ENCODE results near the gene AP3B1. TPM values are rescaled to one million over a fixed set of nuclear protein-coding genes. Genes with fewer than 3 reads are reported as not detected.

Gene AP3B1
- total RNA-seq, 4 donors from 2014 or later = 33.8 to 38.6 (median 36.0) TPM

DNA sequence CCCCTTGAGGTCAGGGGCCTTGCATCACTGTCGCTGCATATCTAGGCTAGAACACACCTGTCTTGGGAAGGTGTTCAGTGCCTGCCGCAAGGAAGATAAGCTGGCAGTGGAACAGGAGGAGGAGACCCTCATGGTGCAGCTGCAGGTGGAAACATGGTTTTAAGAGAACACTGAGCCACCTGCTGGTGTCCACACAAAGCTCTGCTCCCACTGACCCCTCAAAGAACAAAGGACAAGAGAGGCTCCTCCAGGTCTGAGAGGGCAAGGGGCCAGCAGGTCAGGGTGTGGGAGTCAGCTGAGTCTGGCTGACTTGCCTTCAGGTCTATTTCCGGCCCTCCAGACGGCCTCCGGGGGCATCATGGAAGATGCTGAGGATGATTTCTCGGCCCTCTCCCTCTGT, 308.2 kb downstream of the AP3B1 start:
- Histone ChIP-seq H3K4me1 (no peaks in the 10 kb centered on the region), H3K27ac (no peak overlapping the region), H3K4me3 (no peak overlapping the region), H3K9me3 (no peaks in the 10 kb centered on the region), H3K27me3 (no peaks in the 10 kb centered on the region), H3K36me3 (peaks cover 0 to 13% of the 10 kb centered on the region in 2 donors)
- ATAC-seq = no peak
- WGBS, 2 donors (ENCODE audit: low coverage in 1 of 2) = 79% methylated on average over 5 of the region's 6 CpGs; no CpG with 5 or more reads in 1 of the 2 donors
- TF ChIP-seq, protein P1, sequence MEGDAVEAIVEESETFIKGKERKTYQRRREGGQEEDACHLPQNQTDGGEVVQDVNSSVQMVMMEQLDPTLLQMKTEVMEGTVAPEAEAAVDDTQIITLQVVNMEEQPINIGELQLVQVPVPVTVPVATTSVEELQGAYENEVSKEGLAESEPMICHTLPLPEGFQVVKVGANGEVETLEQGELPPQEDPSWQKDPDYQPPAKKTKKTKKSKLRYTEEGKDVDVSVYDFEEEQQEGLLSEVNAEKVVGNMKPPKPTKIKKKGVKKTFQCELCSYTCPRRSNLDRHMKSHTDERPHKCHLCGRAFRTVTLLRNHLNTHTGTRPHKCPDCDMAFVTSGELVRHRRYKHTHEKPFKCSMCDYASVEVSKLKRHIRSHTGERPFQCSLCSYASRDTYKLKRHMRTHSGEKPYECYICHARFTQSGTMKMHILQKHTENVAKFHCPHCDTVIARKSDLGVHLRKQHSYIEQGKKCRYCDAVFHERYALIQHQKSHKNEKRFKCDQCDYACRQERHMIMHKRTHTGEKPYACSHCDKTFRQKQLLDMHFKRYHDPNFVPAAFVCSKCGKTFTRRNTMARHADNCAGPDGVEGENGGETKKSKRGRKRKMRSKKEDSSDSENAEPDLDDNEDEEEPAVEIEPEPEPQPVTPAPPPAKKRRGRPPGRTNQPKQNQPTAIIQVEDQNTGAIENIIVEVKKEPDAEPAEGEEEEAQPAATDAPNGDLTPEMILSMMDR (IDR thresholded peaks at IDR 0.05) = no peak
- no peak for TF ChIP-seq POLR2A (IDR thresholded peaks at IDR 0.05)
- no peak for TF ChIP-seq EP300 (IDR thresholded peaks at IDR 0.05)
- no peak for TF ChIP-seq POLR2AphosphoS5 (IDR thresholded peaks at IDR 0.05)

DNA sequence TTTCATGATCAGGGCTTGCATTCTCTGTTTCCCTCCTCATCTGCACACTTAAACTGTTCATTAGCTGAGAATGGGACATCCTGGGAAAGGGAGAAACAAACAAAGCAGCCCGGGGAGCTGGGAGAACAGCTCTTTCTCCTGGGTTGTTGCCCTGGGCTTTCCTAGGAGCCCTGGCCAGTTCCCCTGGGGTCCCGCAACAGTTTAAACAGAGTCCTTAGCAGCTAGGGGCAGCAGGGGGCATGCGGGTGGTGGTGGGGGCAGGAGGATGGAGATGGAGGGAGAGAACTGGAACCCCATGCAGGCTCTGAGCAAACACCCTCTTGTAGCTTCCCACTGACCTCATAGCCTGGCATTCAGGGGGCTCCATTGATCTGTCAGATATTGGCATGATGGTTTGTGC, 309.3 kb downstream of the AP3B1 start:
- WGBS, 2 donors (ENCODE audit: low coverage in 1 of 2) = 50% methylated on average over 1 of the region's 3 CpGs; no CpG with 5 or more reads in 1 of the 2 donors
- H3K27ac ChIP-seq = no peak overlapping the region
- no peaks in the 10 kb centered on the region for H3K9me3 ChIP-seq
- H3K27me3 ChIP-seq = no peaks in the 10 kb centered on the region
- peaks cover 0 to 6% of the 10 kb centered on the region in 2 donors for H3K36me3 ChIP-seq
- TF ChIP-seq EP300 (IDR thresholded peaks at IDR 0.05) = no peak
- TF ChIP-seq, protein P1 (IDR thresholded peaks at IDR 0.05) = no peak
- no peak for TF ChIP-seq POLR2AphosphoS5 (IDR thresholded peaks at IDR 0.05)
- TF ChIP-seq POLR2A (IDR thresholded peaks at IDR 0.05) = no peak
- no peak overlapping the region for H3K4me3 ChIP-seq
- ATAC-seq = no peak
- no peaks in the 10 kb centered on the region for H3K4me1 ChIP-seq

DNA sequence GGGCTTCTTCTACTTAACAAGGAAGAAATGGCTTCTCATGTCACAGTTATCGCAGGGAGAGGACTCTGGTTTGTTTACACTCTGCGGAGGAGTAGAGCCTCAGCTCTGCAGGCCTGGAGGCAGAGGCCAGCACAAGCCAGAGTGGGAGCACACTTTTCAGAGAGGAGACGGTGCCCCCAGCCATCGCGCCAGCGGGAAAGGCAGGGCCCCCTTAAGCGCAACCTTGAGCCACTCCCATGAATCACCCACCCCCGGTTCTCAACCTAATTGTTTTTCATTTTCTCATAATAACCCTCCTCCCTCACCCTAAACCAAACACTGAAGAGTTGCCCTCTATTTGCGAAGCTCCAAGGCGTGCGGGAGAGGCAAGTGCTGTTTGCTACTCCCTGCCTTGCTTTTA, 309.9 kb downstream of the AP3B1 start:
- WGBS, 2 donors (ENCODE audit: low coverage in 1 of 2) = 38 to 62% methylated on average over 4 to 9 of the region's 11 CpGs
- TF ChIP-seq POLR2AphosphoS5 (IDR thresholded peaks at IDR 0.05) (no peak), EP300 (IDR thresholded peaks at IDR 0.05) (no peak), POLR2A (IDR thresholded peaks at IDR 0.05) (no peak)
- TF ChIP-seq, protein P1 (IDR thresholded peaks at IDR 0.05) = no peak
- H3K27ac ChIP-seq = no peak overlapping the region
- ATAC-seq = no peak
- H3K9me3 ChIP-seq = no peaks in the 10 kb centered on the region
- H3K4me1 ChIP-seq = no peaks in the 10 kb centered on the region
- no peaks in the 10 kb centered on the region for H3K27me3 ChIP-seq
- H3K4me3 ChIP-seq = no peak overlapping the region
- H3K36me3 ChIP-seq = peaks cover 0 to 6% of the 10 kb centered on the region in 2 donors

DNA sequence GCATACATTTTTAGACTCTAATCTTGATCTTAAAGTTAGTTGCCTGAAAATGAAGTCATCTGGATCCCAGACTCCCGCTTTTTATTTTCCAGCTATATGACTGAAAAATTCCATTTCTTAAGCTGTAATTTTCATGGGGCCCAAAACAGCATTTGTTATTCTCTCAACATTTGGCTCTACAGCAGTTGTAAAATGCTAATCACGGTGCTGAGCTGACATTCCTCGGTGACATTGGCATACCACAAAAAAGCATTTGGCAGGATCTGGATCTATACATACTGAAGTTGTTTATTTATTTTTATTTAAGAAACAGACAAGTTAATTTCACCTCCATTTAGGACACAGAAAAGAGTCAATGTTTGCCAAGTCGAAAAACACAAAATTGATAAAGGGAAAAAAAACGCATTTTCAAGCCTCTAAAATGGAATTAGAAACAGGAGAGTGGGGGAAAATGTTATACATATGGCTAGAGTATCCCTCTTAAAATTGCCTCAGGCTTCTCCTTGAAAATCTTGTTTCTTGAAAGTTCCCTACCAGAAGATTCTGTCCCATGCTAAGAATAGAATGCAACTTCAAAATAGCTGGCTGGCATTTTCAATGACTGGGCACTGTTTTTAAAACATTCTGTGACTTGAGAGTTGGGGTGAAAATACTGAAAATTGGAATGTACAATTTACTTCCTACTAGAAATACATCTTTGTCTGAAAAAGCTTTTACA, 310.9 kb downstream of the AP3B1 start:
- no peak for ATAC-seq
- Histone ChIP-seq H3K27ac (no peak overlapping the region), H3K4me1 (no peaks in the 10 kb centered on the region), H3K9me3 (no peaks in the 10 kb centered on the region), H3K4me3 (no peak overlapping the region), H3K27me3 (no peaks in the 10 kb centered on the region), H3K36me3 (peaks cover 0 to 6% of the 10 kb centered on the region in 2 donors)
- no peak for TF ChIP-seq POLR2AphosphoS5 (IDR thresholded peaks at IDR 0.05)
- TF ChIP-seq, protein P1 (IDR thresholded peaks at IDR 0.05) = no peak
- TF ChIP-seq POLR2A (IDR thresholded peaks at IDR 0.05) = no peak
- TF ChIP-seq EP300 (IDR thresholded peaks at IDR 0.05) = no peak
- WGBS, 2 donors (ENCODE audit: low coverage in 1 of 2) = 48 to 68% methylated on average over 5 of the region's 5 CpGs

DNA sequence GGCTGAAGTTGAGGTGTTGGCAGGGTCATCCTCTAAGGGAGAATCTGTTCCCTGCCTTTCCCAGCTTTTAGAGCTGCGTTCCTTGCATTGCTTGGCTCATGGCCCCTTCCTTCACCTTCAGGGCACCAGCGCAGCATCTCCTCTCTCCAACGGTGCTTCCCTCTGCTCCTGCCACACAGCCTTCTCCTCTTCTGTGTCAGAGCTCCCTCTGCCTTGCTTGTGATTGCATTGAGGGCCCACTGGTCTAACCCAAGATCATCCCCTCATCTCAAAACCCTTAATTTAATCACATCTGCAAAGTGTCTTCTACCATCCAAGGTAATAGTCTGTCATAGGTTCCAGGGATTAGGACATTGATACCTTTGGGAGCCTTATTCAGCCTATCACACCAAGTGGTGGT, 312.7 kb downstream of the AP3B1 start:
- Histone ChIP-seq H3K4me3 (no peak overlapping the region), H3K36me3 (no peaks in the 10 kb centered on the region), H3K4me1 (no peaks in the 10 kb centered on the region), H3K27me3 (peaks cover 6% of the 10 kb centered on the region), H3K9me3 (no peaks in the 10 kb centered on the region), H3K27ac (no peak overlapping the region)
- ATAC-seq = no peak
- TF ChIP-seq EP300 (IDR thresholded peaks at IDR 0.05) (no peak), POLR2A (IDR thresholded peaks at IDR 0.05) (no peak), POLR2AphosphoS5 (IDR thresholded peaks at IDR 0.05) (no peak)
- TF ChIP-seq, protein P1 (IDR thresholded peaks at IDR 0.05) = no peak
- WGBS, 2 donors (ENCODE audit: low coverage in 1 of 2) = 69 to 81% methylated on average over 3 of the region's 3 CpGs
